B cell (primary cell): ENCODE measurements around the gene THOP1. TPM values are rescaled to one million over a fixed set of nuclear protein-coding genes. Genes with fewer than 3 reads are reported as not detected.
"Not testable (repeated sequence)": the region's sequence is repeated elsewhere in the genome, so short reads cannot be mapped to it uniquely, and the experiment has no call there.

Experiments
- ATAC-seq: fragments of 200-7000 bp; cut with Tn5 transposase; one replicate; pipeline ENCODE4 v1.10.0; 2021; ENCODE audit warnings: low read depth, mild to moderate bottlenecking, moderate number of reproducible peaks, moderate library complexity
- CTCF ChIA-PET: fragments of 350-600 bp; sonication (Branson Sonifier 250); formaldehyde crosslinking; loops from one replicate; lab custom pipeline; 2021; ENCODE audit warnings: antibody characterized with exemption, inconsistent platforms; lab: Charles Lee
- POLR2A ChIA-PET: fragments of 350-600 bp; sonication (Branson Sonifier 250); formaldehyde crosslinking; loops from one replicate; lab custom pipeline; 2021; ENCODE audit warnings: antibody characterized with exemption; lab: Charles Lee
- DNase-seq: peaks from one replicate; pipeline ENCODE4 v3.0.0; 2013
- H2AFZ ChIP-seq: 2 replicates; pipeline ENCODE4 v1.6.1; 2012; ENCODE audit warnings: mild to moderate bottlenecking, low read depth, low read length; ENCODE audit not compliant: insufficient read depth, poor library complexity, severe bottlenecking
- H3K27ac ChIP-seq, 2 donors: 1 replicate in 1 of 2; 2 replicates in 1 of 2; pipeline ENCODE4 v1.5.1; 2012 to 2013; ENCODE audit warnings: low read length in 2 of 2, mild to moderate bottlenecking in 2 of 2, moderate library complexity in 1 of 2
- H3K27me3 ChIP-seq, 4 experiments: fragments of 200-600 bp in 1 of 4; sonication (generic) in 1 of 4; replicated peaks in 1 of 4; 1 replicate in 2 of 4; 2 replicates in 2 of 4; pipeline versions ENCODE4 v1.6.1 to v1.7.0; 2013 to 2016; ENCODE audit warnings: low read length in 3 of 4, mild to moderate bottlenecking in 2 of 4, mixed read lengths in 1 of 4, moderate library complexity in 1 of 4; ENCODE audit not compliant: insufficient read depth in 4 of 4, control insufficient read depth in 3 of 4; ENCODE audit errors: control extremely low read depth in 1 of 4
- H3K36me3 ChIP-seq, 2 experiments: replicated peaks in 1 of 2; 1 replicate in 1 of 2; 2 replicates in 1 of 2; pipeline versions ENCODE4 v1.6.1 to v1.7.1; 2013; ENCODE audit warnings: low read length in 1 of 2; ENCODE audit not compliant: insufficient read depth in 2 of 2, control insufficient read depth in 1 of 2; ENCODE audit errors: control extremely low read depth in 1 of 2, extremely low read depth in 1 of 2
- H3K4me1 ChIP-seq, 2 donors: fragments of 200-600 bp in 1 of 2; sonication (generic) in 1 of 2; 1 replicate in 1 of 2; 2 replicates in 1 of 2; pipeline versions ENCODE4 v1.5.1 to v1.6.1; 2013 to 2017; ENCODE audit warnings: low read length in 2 of 2; ENCODE audit not compliant: control insufficient read depth in 2 of 2, insufficient read depth in 2 of 2
- H3K4me2 ChIP-seq: replicated peaks from 2 replicates; pipeline ENCODE3; 2012; ENCODE audit warnings: mild to moderate bottlenecking, low read depth, low read length; ENCODE audit not compliant: poor library complexity, severe bottlenecking
- H3K4me3 ChIP-seq, 5 experiments: fragments of 200-600 bp in 1 of 5; sonication (generic) in 1 of 5; 1 replicate in 3 of 5; 2 replicates in 2 of 5; pipeline versions ENCODE4 v1.5.1 to v1.7.0; 2011 to 2016; ENCODE audit warnings: low read length in 4 of 5, mild to moderate bottlenecking in 4 of 5, low read depth in 2 of 5, control low read depth in 1 of 5, moderate library complexity in 1 of 5; ENCODE audit not compliant: insufficient read depth in 1 of 5; ENCODE audit errors: control extremely low read depth in 1 of 5, extremely low read depth in 1 of 5
- H3K79me2 ChIP-seq: fragments of 200-600 bp; sonication (generic); one replicate; pipeline ENCODE4 v1.6.0; 2016; ENCODE audit warnings: low read length; ENCODE audit not compliant: control insufficient read depth, insufficient read depth
- H3K9ac ChIP-seq: fragments of 200-600 bp; sonication (generic); 2 replicates; pipeline ENCODE4 v1.6.1; 2017; ENCODE audit warnings: mild to moderate bottlenecking, low read length, moderate library complexity
- H3K9me3 ChIP-seq, 3 donors: one replicate each; pipeline versions ENCODE4 v1.6.1 to v1.7.1; 2013; ENCODE audit warnings: low read length in 2 of 3; ENCODE audit not compliant: control insufficient read depth in 2 of 3, insufficient read depth in 1 of 3; ENCODE audit errors: control extremely low read depth in 1 of 3
- H4K20me1 ChIP-seq: 2 replicates; pipeline ENCODE4 v1.6.0; 2012; ENCODE audit warnings: mild to moderate bottlenecking, low read length; ENCODE audit not compliant: insufficient read depth, control insufficient read depth, poor library complexity, severe bottlenecking
- H3K27ac Mint-ChIP-seq: one replicate; pipeline ENCODE4 v1.8.0; 2021; ENCODE audit warnings: mixed read lengths
- H3K27me3 Mint-ChIP-seq: one replicate; pipeline ENCODE4 v1.8.0; 2021; ENCODE audit warnings: mixed read lengths
- H3K4me1 Mint-ChIP-seq: one replicate; pipeline ENCODE4 v1.8.0; 2021; ENCODE audit warnings: mixed read lengths
- H3K4me3 Mint-ChIP-seq: one replicate; pipeline ENCODE4 v1.8.0; 2021; ENCODE audit warnings: mixed read lengths
- H3K9me3 Mint-ChIP-seq: one replicate; pipeline ENCODE4 v1.8.0; 2022; ENCODE audit warnings: mixed read lengths; ENCODE audit not compliant: insufficient read depth
- EZH2 ChIP-seq: IDR thresholded peaks from 2 replicates; pipeline ENCODE4 v1.6.1; 2012; ENCODE audit warnings: borderline replicate concordance, low read depth, mild to moderate bottlenecking, moderate library complexity, low read length; ENCODE audit not compliant: insufficient read depth, poor library complexity, severe bottlenecking
- WGBS: methylation state at CpG from one replicate; pipeline ENCODE4 v1.1.5; 2013; ENCODE audit warnings: missing lambda C conversion rate; ENCODE audit not compliant: insufficient coverage; 5-methylcytosine and 5-hydroxymethylcytosine counted together
- intact Hi-C: fragments of 100-400 bp; cut with micrococcal nuclease; formaldehyde crosslinking; loops from one replicate; pipeline ENCODE4 v1.10.0; 2022
- polyA plus RNA-seq: library from polyadenylated mRNA; depleted of rRNA; stranded (reverse); fragments of >200 nt; gene quantifications from 2 replicates; pipeline ENCODE4 v1.2.3, GENCODE V29; 2012
- total RNA-seq, 2 donors: library from RNA; stranded (reverse); fragments of 120-200 nt in 1 of 2; gene quantifications; 1 replicate in 1 of 2; 2 replicates in 1 of 2; pipeline versions ENCODE4 v1.2.3 to v1.2.4, GENCODE V29; 2013 to 2022
- TF ChIP-seq, protein P1 (sequence below): fragments of 200-600 bp; IDR thresholded peaks from one replicate; pipeline ENCODE4 v1.8.0; 2022; ENCODE audit warnings: antibody characterized with exemption, mild to moderate bottlenecking

Gene THOP1
- total and polyA plus RNA-seq, 2 donors (not counting 1 experiment from before 2014, with no cell fraction given), result 54.3 to 56.4 TPM

DNA sequence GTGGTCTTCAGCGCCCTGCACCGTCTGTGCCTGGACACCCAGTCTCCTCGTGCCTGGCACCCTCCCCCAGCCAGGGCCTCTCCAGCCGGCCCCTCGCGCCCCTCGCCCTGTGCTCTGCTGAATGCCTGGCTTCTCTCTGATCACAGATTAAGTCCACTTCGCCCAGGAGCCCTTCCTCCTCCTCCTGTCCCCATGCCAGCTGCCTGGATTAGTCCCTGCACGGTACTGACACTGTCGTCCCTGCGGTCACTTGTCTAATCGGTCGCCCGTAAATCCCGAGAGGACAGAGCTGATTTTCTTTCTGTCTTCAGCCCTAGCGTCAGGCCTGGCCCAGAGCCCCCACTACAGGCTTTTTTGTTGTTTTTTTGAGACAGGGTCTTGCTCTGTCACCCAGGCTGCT, 6.6 kb downstream of the THOP1 start:
- no peaks in the 10 kb centered on the region for H3K27me3 Mint-ChIP-seq
- H3K4me1 ChIP-seq, result peaks cover 0 to 14% of the 10 kb centered on the region in 2 donors
- 80% methylated on average over 15 of the region's 16 CpGs for WGBS
- H3K36me3 ChIP-seq, result peaks cover 0 to 31% of the 10 kb centered on the region in 2 experiments
- no peaks in the 10 kb centered on the region for H3K9me3 Mint-ChIP-seq
- H4K20me1 ChIP-seq, result no peaks in the 10 kb centered on the region
- H3K27ac ChIP-seq, result no peak overlapping the region
- H3K4me3 Mint-ChIP-seq, result no peak overlapping the region
- ATAC-seq, result no peak
- no peak for TF ChIP-seq EZH2
- TF ChIP-seq, protein P1, sequence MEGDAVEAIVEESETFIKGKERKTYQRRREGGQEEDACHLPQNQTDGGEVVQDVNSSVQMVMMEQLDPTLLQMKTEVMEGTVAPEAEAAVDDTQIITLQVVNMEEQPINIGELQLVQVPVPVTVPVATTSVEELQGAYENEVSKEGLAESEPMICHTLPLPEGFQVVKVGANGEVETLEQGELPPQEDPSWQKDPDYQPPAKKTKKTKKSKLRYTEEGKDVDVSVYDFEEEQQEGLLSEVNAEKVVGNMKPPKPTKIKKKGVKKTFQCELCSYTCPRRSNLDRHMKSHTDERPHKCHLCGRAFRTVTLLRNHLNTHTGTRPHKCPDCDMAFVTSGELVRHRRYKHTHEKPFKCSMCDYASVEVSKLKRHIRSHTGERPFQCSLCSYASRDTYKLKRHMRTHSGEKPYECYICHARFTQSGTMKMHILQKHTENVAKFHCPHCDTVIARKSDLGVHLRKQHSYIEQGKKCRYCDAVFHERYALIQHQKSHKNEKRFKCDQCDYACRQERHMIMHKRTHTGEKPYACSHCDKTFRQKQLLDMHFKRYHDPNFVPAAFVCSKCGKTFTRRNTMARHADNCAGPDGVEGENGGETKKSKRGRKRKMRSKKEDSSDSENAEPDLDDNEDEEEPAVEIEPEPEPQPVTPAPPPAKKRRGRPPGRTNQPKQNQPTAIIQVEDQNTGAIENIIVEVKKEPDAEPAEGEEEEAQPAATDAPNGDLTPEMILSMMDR, result no peak
- intact Hi-C loops, result no loop called here
- no peaks in the 10 kb centered on the region for H3K27me3 ChIP-seq
- no peak for DNase-seq
- H3K27ac Mint-ChIP-seq, result no peak overlapping the region
- ChIA-PET POLR2A (no interaction called here), CTCF (no interaction called here)
- peaks cover 65% of the 10 kb centered on the region for H3K79me2 ChIP-seq
- peaks cover 29% of the 10 kb centered on the region for H3K4me1 Mint-ChIP-seq
- no peak overlapping the region for H2AFZ ChIP-seq
- no peak overlapping the region for H3K4me3 ChIP-seq
- H3K9ac ChIP-seq, result no peak overlapping the region
- H3K9me3 ChIP-seq, result no peaks in the 10 kb centered on the region
- no peak overlapping the region for H3K4me2 ChIP-seq

DNA sequence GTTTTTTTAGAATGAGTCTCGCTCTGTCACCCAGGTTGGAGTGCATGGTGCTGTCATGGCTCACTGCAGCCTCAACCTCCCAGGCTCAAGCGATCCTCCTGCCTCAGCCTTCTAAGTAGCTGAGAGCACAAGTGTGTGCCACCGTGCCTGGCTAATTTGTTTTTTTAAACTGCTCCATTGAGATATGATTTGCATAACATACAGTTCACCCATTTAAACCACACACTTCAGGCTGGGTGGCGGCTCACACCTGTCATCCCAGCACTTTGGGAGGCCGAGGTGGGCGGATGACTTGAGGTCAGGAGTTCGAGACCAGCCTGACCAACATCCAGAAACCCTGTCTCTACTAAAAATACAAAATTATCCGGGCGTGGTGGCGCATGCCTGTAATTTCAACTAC, 7.4 kb downstream of the THOP1 start:
- H3K4me3 ChIP-seq, DNase-seq, ATAC-seq, H3K9ac ChIP-seq, POLR2A ChIA-PET, intact Hi-C loops, H3K4me2 ChIP-seq, CTCF ChIA-PET, H3K27me3 ChIP-seq, H3K9me3 Mint-ChIP-seq, H4K20me1 ChIP-seq, H3K27me3 Mint-ChIP-seq, H2AFZ ChIP-seq, H3K27ac Mint-ChIP-seq, H3K9me3 ChIP-seq, H3K4me3 Mint-ChIP-seq, H3K27ac ChIP-seq: not testable (repeated sequence)
- peaks cover 57% of the 10 kb centered on the region for H3K79me2 ChIP-seq
- H3K36me3 ChIP-seq, result peaks cover 0 to 39% of the 10 kb centered on the region in 2 experiments
- H3K4me1 Mint-ChIP-seq, result peaks cover 24% of the 10 kb centered on the region
- peaks cover 0 to 14% of the 10 kb centered on the region in 2 donors for H3K4me1 ChIP-seq
- 90% methylated on average over 9 of the region's 10 CpGs for WGBS
